ENCODE measurements around the gene DIAPH1. TPM values are rescaled to one million over a fixed set of nuclear protein-coding genes. Genes with fewer than 3 reads are reported as not detected.

Gene DIAPH1
- total RNA-seq, 1 donor from 2014 or later: 136 TPM

- H3K36me3 Mint-ChIP-seq (ENCODE audit: low read depth): peaks cover 78% of the 10 kb centered on the region
- H3K4me1 Mint-ChIP-seq: peaks cover 8% of the 10 kb centered on the region
- intact Hi-C loops (cut with micrococcal nuclease): no loop called here
- no peaks in the 10 kb centered on the region for H3K9me3 Mint-ChIP-seq
- H3K27ac Mint-ChIP-seq: no peak overlapping the region
- no peak overlapping the region for H3K4me3 Mint-ChIP-seq
- ATAC-seq (ENCODE audit: low read depth) (no peak), DNase-seq (no peak)
- H3K27me3 Mint-ChIP-seq: no peaks in the 10 kb centered on the region
- POLR2A ChIA-PET: no interaction called here
- TF ChIP-seq, protein P1, sequence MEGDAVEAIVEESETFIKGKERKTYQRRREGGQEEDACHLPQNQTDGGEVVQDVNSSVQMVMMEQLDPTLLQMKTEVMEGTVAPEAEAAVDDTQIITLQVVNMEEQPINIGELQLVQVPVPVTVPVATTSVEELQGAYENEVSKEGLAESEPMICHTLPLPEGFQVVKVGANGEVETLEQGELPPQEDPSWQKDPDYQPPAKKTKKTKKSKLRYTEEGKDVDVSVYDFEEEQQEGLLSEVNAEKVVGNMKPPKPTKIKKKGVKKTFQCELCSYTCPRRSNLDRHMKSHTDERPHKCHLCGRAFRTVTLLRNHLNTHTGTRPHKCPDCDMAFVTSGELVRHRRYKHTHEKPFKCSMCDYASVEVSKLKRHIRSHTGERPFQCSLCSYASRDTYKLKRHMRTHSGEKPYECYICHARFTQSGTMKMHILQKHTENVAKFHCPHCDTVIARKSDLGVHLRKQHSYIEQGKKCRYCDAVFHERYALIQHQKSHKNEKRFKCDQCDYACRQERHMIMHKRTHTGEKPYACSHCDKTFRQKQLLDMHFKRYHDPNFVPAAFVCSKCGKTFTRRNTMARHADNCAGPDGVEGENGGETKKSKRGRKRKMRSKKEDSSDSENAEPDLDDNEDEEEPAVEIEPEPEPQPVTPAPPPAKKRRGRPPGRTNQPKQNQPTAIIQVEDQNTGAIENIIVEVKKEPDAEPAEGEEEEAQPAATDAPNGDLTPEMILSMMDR (IDR thresholded peaks at IDR 0.05): no peak
- CTCF ChIA-PET: no interaction called here
These were observed 33.2 kb downstream of the DIAPH1 start for GRCh38 chr5:141585594-141585993.

DNA sequence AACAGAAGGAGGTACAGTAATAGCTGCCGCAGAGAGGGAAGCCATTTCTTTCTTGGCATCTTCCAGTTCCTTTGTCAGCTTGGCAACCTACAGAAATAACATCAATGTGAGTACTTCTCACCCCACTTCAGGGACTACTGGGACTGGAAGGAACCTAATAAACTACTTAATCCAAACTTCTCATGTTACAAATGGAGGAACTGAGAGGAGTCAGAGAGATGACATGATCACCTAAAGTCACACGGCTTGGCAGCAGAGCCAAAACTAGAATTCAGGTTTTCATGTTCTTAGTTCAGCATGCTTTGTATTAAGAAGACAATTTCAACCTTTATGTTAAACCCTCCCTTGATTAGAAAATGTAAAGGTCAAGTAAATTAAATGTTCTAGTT, 44.7 kb downstream of the DIAPH1 start:
- ATAC-seq (ENCODE audit: low read depth): no peak
- Mint-ChIP-seq H3K9me3 (no peaks in the 10 kb centered on the region), H3K27ac (no peak overlapping the region), H3K4me1 (peaks cover 13% of the 10 kb centered on the region), H3K36me3 (ENCODE audit: low read depth) (peaks cover 87% of the 10 kb centered on the region), H3K27me3 (no peaks in the 10 kb centered on the region), H3K4me3 (no peak overlapping the region)
- intact Hi-C loops (cut with micrococcal nuclease): no loop called here
- ChIA-PET POLR2A (interaction anchor here (0.7 kb wide), 1 partner anchor 350 kb away, joined by 5 read pairs; the partner anchor contains the start of gene DELE1), CTCF (interaction anchor here (1.0 kb wide), 1 partner anchor 91 kb away, joined by 3 read pairs; no protein-coding TSS in a partner anchor)
- no peak for DNase-seq
- TF ChIP-seq, protein P1 (IDR thresholded peaks at IDR 0.05): no peak

DNA sequence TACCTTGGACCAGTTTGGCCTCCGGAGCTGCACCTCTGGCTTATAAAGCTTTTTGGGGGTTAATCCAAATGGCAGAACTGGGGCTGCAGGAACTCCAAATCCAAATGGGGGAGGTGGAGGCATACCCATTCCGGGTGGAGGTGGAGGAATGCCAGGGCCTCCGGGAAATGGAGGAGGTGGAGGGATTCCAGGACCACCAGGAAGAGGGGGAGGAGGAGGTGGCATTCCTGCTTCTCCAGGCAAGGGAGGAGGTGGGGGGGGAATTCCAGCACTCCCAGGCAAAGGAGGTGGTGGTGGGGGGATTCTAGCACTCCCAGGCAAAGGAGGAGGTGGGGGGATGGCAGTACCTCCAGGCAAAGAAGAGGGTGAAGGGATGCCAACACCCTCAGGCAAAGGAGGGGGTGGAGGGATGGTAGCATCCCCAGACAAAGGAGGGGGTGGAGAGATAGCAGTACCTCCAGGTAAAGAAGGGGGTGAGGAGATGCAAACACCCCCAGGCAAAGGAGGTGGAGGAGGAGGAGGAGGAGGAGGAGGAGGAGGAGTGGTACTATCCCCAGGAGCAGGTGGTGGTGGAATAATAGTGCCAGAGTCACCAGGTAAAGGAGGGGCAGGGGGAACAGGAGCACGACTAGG, 45.2 kb downstream of the DIAPH1 start:
- peaks cover 85% of the 10 kb centered on the region for H3K36me3 Mint-ChIP-seq (ENCODE audit: low read depth)
- H3K27ac Mint-ChIP-seq: no peak overlapping the region

DNA sequence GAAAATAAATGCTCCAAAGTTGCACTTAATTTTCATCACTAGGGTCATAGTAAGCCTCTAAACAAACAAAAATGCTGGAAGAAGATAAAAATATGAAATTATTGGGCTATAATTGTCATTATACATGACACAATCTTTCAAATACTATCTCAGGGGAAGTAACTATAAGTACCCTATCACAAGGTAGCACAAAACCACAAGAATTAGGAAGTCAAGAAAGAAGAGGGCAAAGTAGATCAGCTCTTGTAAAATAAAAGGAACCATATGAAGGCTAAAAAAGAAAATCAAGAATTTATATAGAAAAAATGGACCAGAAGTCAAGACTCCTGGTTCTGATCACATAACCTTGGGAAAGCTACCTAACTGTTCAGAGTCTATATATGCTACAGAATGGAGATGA, 48.1 kb downstream of the DIAPH1 start:
- Mint-ChIP-seq H3K9me3 (no peaks in the 10 kb centered on the region), H3K27me3 (no peaks in the 10 kb centered on the region), H3K4me1 (peaks cover 13% of the 10 kb centered on the region), H3K27ac (peak overlapping the region; percentile 75), H3K36me3 (ENCODE audit: low read depth) (peaks cover 80% of the 10 kb centered on the region), H3K4me3 (no peak overlapping the region)
- CTCF ChIA-PET: interaction anchor here (1.1 kb wide), 1 partner anchor 157 kb away, joined by 4 read pairs; the partner anchor contains the start of gene PCDHGA10
- TF ChIP-seq, protein P1 (IDR thresholded peaks at IDR 0.05): no peak
- DNase-seq (no peak), ATAC-seq (ENCODE audit: low read depth) (peak; percentile 61)
- intact Hi-C loops (cut with micrococcal nuclease): no loop called here
- POLR2A ChIA-PET: interaction anchor here (1.0 kb wide), 1 partner anchor 251 kb away, joined by 3 read pairs; no protein-coding TSS in a partner anchor

More for the DNA sequence above, 45.2 kb downstream of the DIAPH1 start:
- ATAC-seq (ENCODE audit: low read depth) (no peak), DNase-seq (no peak)
- no peak overlapping the region for H3K4me3 Mint-ChIP-seq
- ChIA-PET CTCF (no interaction called here), POLR2A (interaction anchor here (0.6 to 0.8 kb wide), 3 partner anchors 46 to 1968 kb away, joined by 5 to 15 read pairs (median 5); partner anchors contain the start of gene DELE1)
- H3K4me1 Mint-ChIP-seq: peaks cover 13% of the 10 kb centered on the region
- no peaks in the 10 kb centered on the region for H3K27me3 Mint-ChIP-seq
- TF ChIP-seq, protein P1 (IDR thresholded peaks at IDR 0.05): no peak
- no peaks in the 10 kb centered on the region for H3K9me3 Mint-ChIP-seq
- intact Hi-C loops (cut with micrococcal nuclease): no loop called here

DNA sequence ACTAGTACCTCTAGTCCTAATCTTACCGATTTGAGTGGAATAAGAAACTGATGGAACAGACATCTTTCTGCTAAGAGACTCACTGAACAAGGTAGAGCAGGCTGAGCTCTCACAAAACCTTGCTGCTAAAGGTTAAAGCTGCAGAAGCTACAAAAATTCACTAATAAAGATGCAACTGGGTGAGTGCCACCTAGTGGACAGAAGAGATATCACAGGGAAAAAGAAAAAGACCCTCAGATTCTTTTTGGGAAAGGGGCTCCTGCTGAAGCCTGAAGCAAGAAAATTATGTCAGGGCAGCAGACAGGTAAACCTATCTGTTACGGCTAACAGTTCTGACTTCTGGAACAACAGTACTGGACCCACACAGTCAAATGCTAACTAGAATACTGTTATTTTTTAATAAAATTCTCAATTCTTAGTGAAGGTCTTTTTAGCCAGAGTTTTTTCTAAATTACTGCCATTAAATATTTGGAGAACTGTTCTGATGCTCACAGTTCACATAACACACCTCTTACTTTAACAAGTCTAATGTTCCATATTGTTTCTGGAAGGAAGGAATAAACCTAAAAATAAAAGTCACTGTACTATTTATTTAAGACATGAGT, 51.2 kb downstream of the DIAPH1 start:
- POLR2A ChIA-PET: interaction anchor here (1.0 kb wide), 1 partner anchor 150 kb away, joined by 3 read pairs; the partner anchor contains the start of gene PCDHGB7
- no peak for ATAC-seq (ENCODE audit: low read depth)
- intact Hi-C loops (cut with micrococcal nuclease): no loop called here
- Mint-ChIP-seq H3K9me3 (no peaks in the 10 kb centered on the region), H3K36me3 (ENCODE audit: low read depth) (peaks cover 82% of the 10 kb centered on the region), H3K27ac (no peak overlapping the region), H3K4me3 (no peak overlapping the region), H3K4me1 (peaks cover 20% of the 10 kb centered on the region), H3K27me3 (no peaks in the 10 kb centered on the region)
- DNase-seq: no peak
- CTCF ChIA-PET: interaction anchor here (0.7 to 3.8 kb wide), 24 partner anchors 8 to 344 kb away, joined by 3 to 16 read pairs (median 4); partner anchors contain the start of genes DIAPH1, HDAC3, PCDHB14 and PCDHGA11
- TF ChIP-seq, protein P1 (IDR thresholded peaks at IDR 0.05): peak; percentile 57

Measured in activated B cell treated with CpG ODN at 0.5 μM for 24 hours (primary cell).